Psoas muscle (tissue), 8 donors: ENCODE results near the gene GET4. TPM values are rescaled to one million over a fixed set of nuclear protein-coding genes. Genes with fewer than 3 reads are reported as not detected.

Experiments used
- ATAC-seq, 4 donors: fragments of 200-7000 bp; cut with Tn5 transposase; one replicate each; pipeline ENCODE4 v1.9.1; 2020; ENCODE audit warnings: moderate library complexity in 3 of 4, mild to moderate bottlenecking in 2 of 4
- DNase-seq, 2 donors: peaks; one replicate each; pipeline ENCODE4 v3.0.0-alpha.2; 2020
- H3K27ac ChIP-seq: fragments of 200-600 bp; one replicate; pipeline ENCODE4 v1.8.0; 2022
- H3K27me3 ChIP-seq, 3 donors: fragments of 200-600 bp in 1 of 3; one replicate each; pipeline versions ENCODE4 v1.6.1 to v1.8.0; 2013 to 2022; ENCODE audit warnings: low read length in 2 of 3, mild to moderate bottlenecking in 2 of 3, moderate library complexity in 1 of 3; ENCODE audit not compliant: insufficient read depth in 3 of 3
- H3K36me3 ChIP-seq, 2 donors: fragments of 200-600 bp in 1 of 2; one replicate each; pipeline versions ENCODE4 v1.6.1 to v1.8.0; 2013 to 2022; ENCODE audit warnings: low read depth in 1 of 2, mild to moderate bottlenecking in 1 of 2, moderate library complexity in 1 of 2; ENCODE audit not compliant: insufficient read depth in 1 of 2
- H3K4me1 ChIP-seq: fragments of 200-600 bp; one replicate; pipeline ENCODE4 v1.8.0; 2022
- H3K4me3 ChIP-seq: fragments of 200-600 bp; one replicate; pipeline ENCODE4 v1.8.0; 2022; ENCODE audit warnings: mild to moderate bottlenecking
- H3K9me3 ChIP-seq: fragments of 200-600 bp; one replicate; pipeline ENCODE4 v1.8.0; 2022
- CTCF ChIP-seq: fragments of 200-600 bp; IDR thresholded peaks from one replicate; pipeline ENCODE4 v1.8.0; 2022; ENCODE audit warnings: antibody characterized with exemption
- WGBS, 3 donors: extraction: QIAGEN DNeasy Blood & Tissue Kit; methylation state at CpG; one replicate each; pipeline versions ENCODE4 v1.1.6 to v1.1.7; 2013; 5-methylcytosine and 5-hydroxymethylcytosine counted together
- intact Hi-C, 2 donors: fragments of 100-400 bp; cut with DNase I; formaldehyde crosslinking; loops; one replicate each; pipeline versions ENCODE4 v1.11.0 to v1.14.2; 2022
- polyA plus RNA-seq, 3 donors: library from polyadenylated mRNA; stranded (reverse); fragments of 200-250 nt; gene quantifications; one replicate each; pipeline ENCODE4 v1.2.3, GENCODE V29; 2013
- total RNA-seq, 4 donors: library from RNA; stranded (reverse); fragmentation: NEBNext Ultra II Directional in 2 of 4; extraction: Animal tissue kit (Norgen Biotek cat#: 25700) in 2 of 4; gene quantifications; one replicate each; pipeline versions ENCODE4 v1.2.1 to v1.2.4, GENCODE V29; 2021 to 2023
- donor health status: healthy with polysubstance abuse.
- donor health status: DM: no; HTN: no; CAD: no; lungs with moderate emphysema.
- donor health status: Bipolar disorder and iron deficiency.
- donor health status: healthy.
- donor health status: DM: yes; HTN: yes; CAD: no.
- donor health status: DM: no; HTN: no; CAD: no.
- donor health status: DM: no; HTN: no; CAD: no.
- donor health status: DM: yes; HTN: yes; CAD: no.

GET4 gene
- total and polyA plus RNA-seq, 7 donors = 27.3 to 51.1 (median 36.8) TPM

GRCh38 chr7:865921-866320 lies 10.4 kb upstream of the GET4 start:
- H3K4me3 ChIP-seq = no peak overlapping the region
- no peak for DNase-seq
- H3K27ac ChIP-seq = peak overlapping the region; percentile 74
- ATAC-seq = no peak
- H3K36me3 ChIP-seq = peaks cover 1 to 89% of the 10 kb centered on the region in 2 donors
- 87 to 89% (median 88%) methylated on average over 25 of the region's 25 CpGs for WGBS, 3 donors
- intact Hi-C loops = loop anchor here in 1 of 2 donors (5.0 kb wide), 1 partner anchor 44 kb away; no protein-coding TSS in a partner anchor
- H3K27me3 ChIP-seq = no peaks in the 10 kb centered on the region
- H3K9me3 ChIP-seq = no peaks in the 10 kb centered on the region
- no peak for TF ChIP-seq CTCF
- peaks cover 15% of the 10 kb centered on the region for H3K4me1 ChIP-seq

- DNase-seq = peak; percentile 69 to 76
- H3K4me3 ChIP-seq = no peak overlapping the region
- no peak for TF ChIP-seq CTCF
Measured at GRCh38 chr7:867001-867405, 9.4 kb upstream of the GET4 start.

GRCh38 chr7:867406-868188 lies 8.8 kb upstream of the GET4 start:
- H3K4me1 ChIP-seq = peaks cover 15% of the 10 kb centered on the region
- WGBS, 3 donors = 67 to 81% (median 72%) methylated on average over 22 of the region's 22 CpGs
- peak; percentile 77 to 92 (median 90) for ATAC-seq
- intact Hi-C loops = loop anchor here in 1 of 2 donors (5.0 kb wide), 1 partner anchor 45 kb away; no protein-coding TSS in a partner anchor
- no peaks in the 10 kb centered on the region for H3K9me3 ChIP-seq
- H3K27me3 ChIP-seq = no peaks in the 10 kb centered on the region
- peak; percentile 67 to 85 for DNase-seq
- peak overlapping the region; percentile 74 for H3K27ac ChIP-seq
- H3K4me3 ChIP-seq = no peak overlapping the region
- no peak for TF ChIP-seq CTCF
- H3K36me3 ChIP-seq = peaks cover 2 to 89% of the 10 kb centered on the region in 2 donors

More at GRCh38 chr7:867001-867405, 9.4 kb upstream of the GET4 start:
- H3K36me3 ChIP-seq = peaks cover 2 to 89% of the 10 kb centered on the region in 2 donors
- intact Hi-C loops = loop anchor here in 1 of 2 donors (5.0 kb wide), 1 partner anchor 45 kb away; no protein-coding TSS in a partner anchor
- peak; percentile 65 to 73 (median 68) for ATAC-seq
- peak overlapping the region; percentile 74 for H3K27ac ChIP-seq
- H3K27me3 ChIP-seq = no peaks in the 10 kb centered on the region
- H3K4me1 ChIP-seq = peaks cover 15% of the 10 kb centered on the region
- H3K9me3 ChIP-seq = no peaks in the 10 kb centered on the region
- 40 to 62% (median 45%) methylated on average over 18 of the region's 18 CpGs for WGBS, 3 donors

GRCh38 chr7:868189-868486 lies 8.2 kb upstream of the GET4 start:
- Histone ChIP-seq H3K36me3 (peaks cover 2 to 88% of the 10 kb centered on the region in 2 donors), H3K4me1 (peaks cover 15% of the 10 kb centered on the region), H3K4me3 (no peak overlapping the region), H3K27ac (peak overlapping the region; percentile 74), H3K27me3 (no peaks in the 10 kb centered on the region), H3K9me3 (no peaks in the 10 kb centered on the region)
- DNase-seq (no peak), ATAC-seq (no peak)
- WGBS, 3 donors = 90 to 91% (median 91%) methylated on average over 17 of the region's 17 CpGs
- intact Hi-C loops = loop anchor here in 1 of 2 donors (5.0 kb wide), 1 partner anchor 46 kb away; no protein-coding TSS in a partner anchor
- TF ChIP-seq CTCF = no peak
